H9 (cell line): Measurements from ENCODE around the gene DPP6. TPM values are rescaled to one million over a fixed set of nuclear protein-coding genes. Genes with fewer than 3 reads are reported as not detected.

ENCODE experiments used
- DNase-seq: peaks from one replicate; pipeline ENCODE4 v3.0.0-alpha.2; 2017
- H2AFZ ChIP-seq: one replicate; pipeline ENCODE4 v1.6.1; 2013; ENCODE audit warnings: mild to moderate bottlenecking, low read length, control low read depth, moderate library complexity
- H2AK5ac ChIP-seq: 2 replicates; pipeline ENCODE4 v1.6.1; 2013; ENCODE audit warnings: low read length, control low read depth, mixed read lengths; ENCODE audit not compliant: insufficient read length
- H2BK120ac ChIP-seq: one replicate; pipeline ENCODE4 v1.6.1; 2013; ENCODE audit warnings: low read depth, mild to moderate bottlenecking, low read length, control low read depth, inconsistent platforms; ENCODE audit not compliant: poor library complexity, severe bottlenecking
- H2BK12ac ChIP-seq: 2 replicates; pipeline ENCODE4 v1.6.1; 2013; ENCODE audit warnings: low read length, control low read depth, mixed read lengths, low read depth; ENCODE audit not compliant: insufficient read length
- H2BK15ac ChIP-seq: 2 replicates; pipeline ENCODE4 v1.6.1; 2013; ENCODE audit warnings: low read depth, low read length, control low read depth
- H2BK20ac ChIP-seq: one replicate; pipeline ENCODE4 v1.6.1; 2013; ENCODE audit warnings: low read depth, mild to moderate bottlenecking, low read length, control low read depth, inconsistent platforms; ENCODE audit not compliant: poor library complexity, severe bottlenecking
- H2BK5ac ChIP-seq: 2 replicates; pipeline ENCODE4 v1.6.1; 2013; ENCODE audit warnings: low read length, control low read depth, mixed read lengths; ENCODE audit not compliant: insufficient read length
- H3K14ac ChIP-seq: 2 replicates; pipeline ENCODE4 v1.6.1; 2013; ENCODE audit warnings: low read length, control low read depth; ENCODE audit not compliant: insufficient read depth
- H3K18ac ChIP-seq: 2 replicates; pipeline ENCODE4 v1.6.1; 2013; ENCODE audit warnings: low read depth, mild to moderate bottlenecking, mixed read lengths, low read length, control low read depth; ENCODE audit not compliant: insufficient read length
- H3K23ac ChIP-seq: 2 replicates; pipeline ENCODE4 v1.6.1; 2013; ENCODE audit warnings: low read length, control low read depth, mixed read lengths, low read depth; ENCODE audit not compliant: insufficient read length
- H3K23me2 ChIP-seq: 2 replicates; pipeline ENCODE4 v1.6.1; 2013; ENCODE audit warnings: low read depth, mild to moderate bottlenecking, mixed read lengths, low read length, control low read depth; ENCODE audit not compliant: insufficient read length, poor library complexity, severe bottlenecking
- H3K27ac ChIP-seq: 2 replicates; pipeline ENCODE4 v1.5.1; 2013; ENCODE audit warnings: low read length, control low read depth, mixed read lengths, low read depth; ENCODE audit not compliant: insufficient read length
- H3K27me3 ChIP-seq: 2 replicates; pipeline ENCODE4 v1.6.1; 2013; ENCODE audit warnings: low read length, control low read depth, inconsistent platforms; ENCODE audit not compliant: insufficient read depth
- H3K4ac ChIP-seq: 2 replicates; pipeline ENCODE4 v1.6.1; 2013; ENCODE audit warnings: low read depth, mild to moderate bottlenecking, control low read depth, inconsistent platforms, low read length, moderate library complexity
- H3K4me1 ChIP-seq: 2 replicates; pipeline ENCODE4 v1.6.1; 2013; ENCODE audit warnings: low read length, control low read depth, inconsistent platforms; ENCODE audit not compliant: insufficient read depth
- H3K4me2 ChIP-seq: 2 replicates; pipeline ENCODE4 v1.6.1; 2013; ENCODE audit warnings: low read length, control low read depth, mixed read lengths; ENCODE audit not compliant: insufficient read length, insufficient read depth
- H3K56ac ChIP-seq: 2 replicates; pipeline ENCODE4 v1.6.1; 2013; ENCODE audit warnings: low read depth, mild to moderate bottlenecking, mixed read lengths, low read length, control low read depth; ENCODE audit not compliant: insufficient read length
- H3K79me1 ChIP-seq: 2 replicates; pipeline ENCODE4 v1.6.1; 2013; ENCODE audit warnings: low read depth, mild to moderate bottlenecking, moderate library complexity, low read length, control low read depth, inconsistent platforms; ENCODE audit not compliant: insufficient read depth, poor library complexity, severe bottlenecking
- H3K79me2 ChIP-seq: 2 replicates; pipeline ENCODE4 v1.6.1; 2013; ENCODE audit warnings: low read length, control low read depth, inconsistent platforms; ENCODE audit not compliant: insufficient read depth
- H3K9ac ChIP-seq: 2 replicates; pipeline ENCODE4 v1.6.1; 2013; ENCODE audit warnings: low read length, control low read depth, mixed read lengths; ENCODE audit not compliant: insufficient read length; ENCODE audit errors: extremely low read depth
- H3K9me3 ChIP-seq: one replicate; pipeline ENCODE4 v1.6.1; 2013; ENCODE audit warnings: low read depth, low read length, inconsistent platforms; ENCODE audit not compliant: control insufficient read depth
- H3T11ph ChIP-seq: one replicate; pipeline ENCODE4 v1.6.1; 2013; ENCODE audit warnings: mild to moderate bottlenecking, low read length, control low read depth, inconsistent platforms
- H4K20me1 ChIP-seq: one replicate; pipeline ENCODE4 v1.6.1; 2013; ENCODE audit not compliant: control insufficient read depth, insufficient read length, insufficient read depth
- H4K5ac ChIP-seq: 2 replicates; pipeline ENCODE4 v1.6.1; 2013; ENCODE audit warnings: low read depth, mild to moderate bottlenecking, mixed read lengths, low read length, control low read depth; ENCODE audit not compliant: insufficient read length
- H4K8ac ChIP-seq: replicated peaks from 2 replicates; pipeline ENCODE4 v1.6.1; 2013; ENCODE audit warnings: low read length, control low read depth, mixed read lengths, low read depth; ENCODE audit not compliant: insufficient read length
- H4K91ac ChIP-seq: 2 replicates; pipeline ENCODE4 v1.6.1; 2013; ENCODE audit warnings: low read depth, mild to moderate bottlenecking, moderate library complexity, mixed read lengths, low read length, control low read depth; ENCODE audit not compliant: insufficient read length
- H3K27ac Mint-ChIP-seq, 3 experiments: 2 replicates in 2 of 3; 3 replicates in 1 of 3; pipeline ENCODE4 v1.8.0; 2020 to 2021; ENCODE audit warnings: mixed read lengths in 3 of 3, mild to moderate bottlenecking in 1 of 3, moderate library complexity in 1 of 3
- H3K27me3 Mint-ChIP-seq: 2 replicates; pipeline ENCODE4 v1.8.0; 2021; ENCODE audit warnings: low read depth, mild to moderate bottlenecking, moderate library complexity, mixed read lengths
- H3K36me3 Mint-ChIP-seq, 3 experiments: 2 replicates in 2 of 3; 3 replicates in 1 of 3; pipeline ENCODE4 v1.8.0; 2020 to 2021; ENCODE audit warnings: low read depth in 3 of 3, mixed read lengths in 3 of 3; ENCODE audit not compliant: insufficient read depth in 1 of 3
- H3K4me1 Mint-ChIP-seq, 2 experiments: 2 replicates each; pipeline ENCODE4 v1.8.0; 2020; ENCODE audit warnings: mixed read lengths in 2 of 2
- H3K4me3 Mint-ChIP-seq, 2 experiments: 2 replicates in 1 of 2; 3 replicates in 1 of 2; pipeline ENCODE4 v1.8.0; 2020 to 2021; ENCODE audit warnings: mild to moderate bottlenecking in 2 of 2, mixed read lengths in 2 of 2, moderate library complexity in 1 of 2
- H3K9me3 Mint-ChIP-seq, 2 experiments: 2 replicates in 1 of 2; 3 replicates in 1 of 2; pipeline ENCODE4 v1.8.0; 2020; ENCODE audit warnings: mild to moderate bottlenecking in 2 of 2, mixed read lengths in 2 of 2, moderate library complexity in 1 of 2
- CTCF ChIP-seq: fragments of 200-600 bp; sonication (generic); conservative IDR thresholded peaks from 3 replicates; pipeline ENCODE4 v1.8.0; 2021; ENCODE audit warnings: antibody characterized with exemption, mild to moderate bottlenecking
- WGBS: extraction: QIAGEN DNeasy Blood & Tissue Kit; methylation state at CpG from one replicate; pipeline ENCODE4 v1.1.7; 2013; ENCODE audit warnings: missing lambda C conversion rate, low lambda C conversion rate, mixed read lengths; ENCODE audit not compliant: insufficient read length; ENCODE audit errors: extremely low coverage; 5-methylcytosine and 5-hydroxymethylcytosine counted together
- total RNA-seq: library from RNA; stranded (reverse); gene quantifications from 2 replicates; pipeline ENCODE4 v1.2.1, GENCODE V29; 2021

Gene DPP6
- total RNA-seq, 1 experiment from 2014 or later = 4.5 TPM

- H3K4me3 Mint-ChIP-seq = no peak overlapping the region
- peaks cover 9 to 13% of the 10 kb centered on the region in 2 experiments for H3K4me1 Mint-ChIP-seq
- H3K9me3 ChIP-seq = no peaks in the 10 kb centered on the region
Measured at GRCh38 chr7:154480817-154481216, 428.6 kb downstream of the DPP6 start.

More at GRCh38 chr7:154480817-154481216, 428.6 kb downstream of the DPP6 start:
- Histone ChIP-seq H3T11ph (no peak overlapping the region), H2BK20ac (no peak overlapping the region), H2BK12ac (no peak overlapping the region), H3K27me3 (no peaks in the 10 kb centered on the region), H2BK120ac (no peak overlapping the region), H3K4ac (no peak overlapping the region), H2AFZ (no peak overlapping the region), H3K4me1 (no peaks in the 10 kb centered on the region), H3K23ac (no peak overlapping the region), H2BK15ac (no peak overlapping the region), H3K14ac (no peak overlapping the region; the same call in 1 of the 2 replicates), H4K91ac (no peak overlapping the region), H4K20me1 (no peaks in the 10 kb centered on the region), H4K8ac (no peak overlapping the region), H3K56ac (no peak overlapping the region), H2AK5ac (no peak overlapping the region), H3K79me2 (no peaks in the 10 kb centered on the region), H4K5ac (no peak overlapping the region), H3K4me2 (no peak overlapping the region), H3K18ac (no peak overlapping the region), H3K79me1 (no peaks in the 10 kb centered on the region), H3K27ac (no peak overlapping the region), H3K23me2 (no peaks in the 10 kb centered on the region), H2BK5ac (no peak overlapping the region), H3K9ac (no peak overlapping the region)
- Mint-ChIP-seq H3K36me3 (no peaks in the 10 kb centered on the region), H3K27ac (no peak overlapping the region), H3K9me3 (no peaks in the 10 kb centered on the region), H3K27me3 (no peaks in the 10 kb centered on the region)
- WGBS = no CpG with 5 or more reads among the region's 6 CpGs
- no peak for DNase-seq
- no peak for TF ChIP-seq CTCF
